SHP77 treated with DMSO at 0.1 percent for 48 hours (cell line): ENCODE measurements around the gene RPTOR.

Experiments used
- DNase-seq: peaks from one replicate; lab custom pipeline; 2025; lab: John Stamatoyannopoulos, UW

Gene RPTOR

DNA sequence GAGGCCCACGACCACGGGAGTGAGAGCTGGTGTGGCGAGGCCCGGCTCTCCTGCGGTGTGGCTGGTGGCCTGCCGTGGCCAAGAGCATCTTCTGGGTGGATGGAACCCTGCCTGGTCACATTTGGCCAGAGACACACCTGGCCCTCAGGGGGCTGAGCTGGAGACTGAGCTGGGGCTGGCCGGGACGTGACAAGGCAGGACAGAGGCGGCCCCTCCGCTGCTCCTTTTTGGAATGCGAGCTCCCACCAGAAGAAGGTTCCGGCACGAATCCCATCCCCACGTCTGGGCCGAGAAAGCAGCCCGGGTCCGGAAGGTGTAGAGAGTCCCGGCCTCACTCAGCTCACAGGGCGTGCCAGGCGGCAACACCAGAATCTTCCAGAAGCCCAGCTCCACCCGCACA, 421.0 kb downstream of the RPTOR start:
- DNase-seq, result no peak

DNA sequence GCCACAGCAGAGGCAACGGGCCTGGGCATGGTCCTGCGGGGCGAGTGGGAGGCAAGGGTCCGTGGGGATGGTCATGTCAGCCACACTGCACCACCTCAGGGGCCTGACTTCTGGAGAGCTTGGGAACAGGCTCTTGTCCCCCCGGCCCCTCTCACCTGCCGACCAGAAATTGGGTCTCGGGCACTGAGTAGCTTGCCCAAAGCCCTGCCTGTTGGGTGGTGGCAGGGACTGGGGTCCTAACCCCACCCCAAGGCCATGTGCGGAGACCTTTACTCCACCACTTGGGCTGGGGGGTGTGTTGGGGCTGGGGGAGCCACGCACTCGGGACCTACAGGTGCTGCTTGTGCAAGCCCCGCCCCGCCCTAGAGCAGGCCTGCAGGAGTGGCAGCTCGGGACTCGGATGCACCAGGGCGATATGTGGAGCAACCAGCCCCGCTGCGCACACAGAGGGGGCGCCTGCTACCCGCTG, 422.8 kb downstream of the RPTOR start:
- DNase-seq, result no peak

DNA sequence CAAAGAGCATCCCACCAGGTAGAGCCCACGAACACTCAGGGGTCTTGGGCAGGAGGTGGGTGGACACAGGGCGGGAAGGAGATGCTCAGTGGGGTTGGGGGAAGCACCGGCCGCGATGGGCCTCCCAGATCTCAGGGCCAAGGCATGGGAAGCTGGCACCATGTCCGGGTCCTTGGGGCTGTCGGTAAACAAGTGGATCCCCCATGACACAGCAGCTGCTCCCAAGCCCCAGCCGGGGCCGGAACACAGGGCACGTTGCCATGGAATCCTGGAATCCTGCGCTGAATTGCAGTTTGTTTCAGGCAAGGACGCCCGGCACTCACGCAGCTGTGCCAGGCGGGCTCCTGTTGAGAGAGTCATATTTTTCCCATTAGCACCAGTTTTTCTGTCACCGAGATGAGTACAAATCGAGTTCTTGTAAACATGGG, 424.0 kb downstream of the RPTOR start:
- DNase-seq, result peak; percentile 66

DNA sequence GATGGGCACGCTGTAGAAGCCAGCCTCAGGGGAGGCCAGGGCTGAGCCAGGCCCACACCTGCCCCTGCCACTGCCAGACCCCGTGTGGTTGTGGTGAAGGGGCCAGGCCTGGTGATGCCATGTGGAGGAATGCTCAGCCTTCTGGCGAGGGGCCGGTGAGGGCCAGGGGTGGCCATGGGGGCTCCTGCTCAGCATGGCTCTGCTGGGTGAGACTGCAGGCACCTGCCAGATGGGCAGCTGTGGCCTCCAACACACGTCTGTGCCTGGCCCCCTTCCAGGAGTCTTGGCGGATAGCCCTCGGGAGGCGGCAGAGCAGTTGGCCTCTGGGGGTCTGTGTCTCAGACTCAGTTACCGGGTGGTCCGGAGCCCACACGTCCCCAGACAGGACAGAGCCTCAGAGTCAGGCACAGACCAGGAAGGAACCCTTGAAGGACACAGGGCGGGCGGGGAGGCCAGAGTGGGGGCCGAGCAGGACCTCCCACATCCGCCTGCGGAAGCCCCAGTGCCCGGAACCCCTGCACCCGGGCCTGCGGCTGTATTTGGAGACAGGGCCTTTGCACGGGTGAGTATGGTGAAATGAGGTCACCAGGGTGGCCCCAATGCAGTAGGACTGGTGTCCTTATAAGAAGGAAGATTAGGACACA, 424.5 kb downstream of the RPTOR start:
- peak; percentile 44 for DNase-seq

DNA sequence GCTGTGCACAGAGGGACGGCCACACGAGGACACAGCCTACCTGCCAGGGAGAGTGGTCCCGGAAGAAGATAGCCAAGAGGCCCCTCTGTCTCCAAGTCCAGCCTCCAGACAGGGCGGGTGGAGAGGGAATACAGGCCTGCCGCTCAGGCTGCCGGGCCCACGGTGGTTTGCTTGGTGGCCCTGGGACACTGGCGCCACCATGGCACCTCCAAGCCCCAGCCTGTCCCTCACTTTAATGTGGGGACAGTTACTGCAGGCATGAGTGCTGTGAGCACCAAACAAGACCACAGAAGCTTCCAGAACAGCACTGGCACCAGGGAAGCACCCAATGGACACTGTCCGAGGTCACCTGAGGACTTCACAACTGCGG, 425.0 kb downstream of the RPTOR start:
- no peak for DNase-seq

DNA sequence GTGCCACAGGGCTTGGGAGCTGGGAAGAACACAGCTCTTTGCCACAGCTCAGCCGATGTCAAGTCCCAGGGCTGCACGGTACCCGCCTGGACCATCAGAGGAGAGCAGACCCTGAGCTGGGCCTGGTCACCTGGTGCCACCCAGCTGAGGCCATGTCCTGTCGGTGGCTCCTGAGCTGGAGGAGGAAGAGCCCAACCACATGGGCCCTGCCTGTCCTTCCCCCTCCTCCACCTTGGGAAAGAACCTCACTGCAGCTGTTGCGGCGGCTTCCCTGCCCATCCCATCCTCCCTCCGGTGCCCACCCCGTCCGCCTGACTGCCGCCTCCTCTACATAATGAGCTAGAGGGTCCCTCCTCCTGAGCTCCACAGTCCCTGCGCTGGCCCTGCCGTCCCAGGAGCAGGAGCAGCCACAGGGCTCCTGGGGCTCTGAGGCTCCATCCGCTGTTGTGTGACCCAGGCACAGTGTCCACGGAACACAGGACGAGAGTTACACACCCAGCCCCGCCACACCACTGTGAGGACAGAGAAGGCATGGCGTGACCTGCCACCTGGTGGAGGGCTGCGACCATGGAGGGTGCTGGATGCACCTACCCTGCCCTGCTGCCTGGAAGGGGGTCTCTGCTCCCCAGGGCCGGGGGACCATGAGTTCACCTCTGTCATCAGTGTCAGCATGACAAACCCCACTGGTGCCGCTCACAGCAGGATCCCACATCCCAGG, 425.6 kb downstream of the RPTOR start:
- DNase-seq, result no peak

DNA sequence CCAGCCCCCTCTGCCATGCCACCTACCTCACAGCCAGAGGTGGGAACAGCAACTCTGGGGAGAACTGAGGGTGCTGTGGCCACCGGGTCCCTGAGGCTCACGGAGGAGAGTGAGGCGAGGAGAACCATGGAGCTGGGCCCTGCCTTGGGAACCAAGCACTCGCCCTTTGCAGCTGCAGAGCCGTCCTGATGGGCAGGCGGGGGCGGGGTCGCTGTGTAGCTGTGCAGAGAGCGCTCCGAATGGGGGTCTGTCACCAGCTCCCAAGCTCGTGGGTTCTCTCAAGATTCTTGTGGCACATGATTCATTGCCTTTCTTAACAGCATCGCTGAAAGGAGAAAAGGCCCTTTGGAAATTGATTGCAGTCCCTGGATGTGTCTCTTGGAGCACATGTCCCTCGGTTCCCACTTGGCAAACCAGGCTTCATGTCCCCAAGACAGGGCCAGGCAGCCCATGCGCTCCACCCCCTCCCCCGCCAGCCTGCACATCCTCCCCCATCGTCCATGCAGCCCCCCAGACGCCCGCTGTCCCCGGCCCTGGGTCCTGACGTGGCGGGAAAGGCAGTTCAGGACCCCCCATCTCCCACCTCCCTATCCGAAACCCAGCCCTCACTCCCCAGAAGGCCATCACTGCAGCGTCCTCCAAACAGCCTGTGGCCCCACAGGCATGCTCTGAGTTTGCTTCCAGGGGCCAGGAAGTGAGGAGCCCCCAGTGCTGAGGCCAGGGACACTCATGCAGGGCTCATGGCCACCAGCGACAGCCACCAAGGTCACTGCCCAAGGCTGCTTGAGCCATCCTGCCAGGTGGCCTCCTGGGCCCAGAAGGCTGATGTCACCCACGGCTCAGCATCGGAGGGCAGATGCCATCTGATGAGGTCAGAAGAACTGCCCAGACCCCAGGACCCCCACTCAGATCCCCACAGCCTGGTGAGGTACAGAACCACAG, 426.4 kb downstream of the RPTOR start:
- DNase-seq, result no peak

DNA sequence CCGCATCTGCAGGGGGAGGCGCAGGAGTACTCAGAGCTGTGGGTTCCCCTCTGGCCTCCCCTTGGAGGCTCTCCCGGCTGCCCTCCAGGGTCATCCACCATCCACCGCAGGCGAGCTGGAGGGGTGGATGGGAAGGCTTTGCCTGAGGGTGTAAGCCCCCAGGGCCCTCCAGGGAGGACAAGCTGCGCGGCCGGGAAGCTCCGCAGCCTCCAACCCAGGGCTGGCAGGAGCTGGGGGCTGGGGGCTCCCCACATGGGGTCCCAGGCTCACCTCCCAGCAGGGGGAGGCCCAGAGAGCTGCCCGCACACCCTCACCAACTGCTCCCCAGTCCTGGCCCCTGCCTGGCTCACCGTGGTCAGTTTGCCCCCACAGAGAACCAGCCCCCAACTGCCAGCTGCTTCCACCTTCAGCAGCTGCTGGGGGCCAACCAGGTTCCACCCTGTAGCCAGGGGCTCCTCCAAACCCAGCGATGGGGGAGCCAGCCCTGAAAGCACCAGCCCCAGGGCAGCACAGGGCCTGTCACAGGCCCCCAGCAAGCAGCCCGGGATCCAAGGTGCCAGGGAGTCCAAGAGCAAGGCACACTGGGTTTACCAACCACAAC, 427.2 kb downstream of the RPTOR start:
- no peak for DNase-seq

DNA sequence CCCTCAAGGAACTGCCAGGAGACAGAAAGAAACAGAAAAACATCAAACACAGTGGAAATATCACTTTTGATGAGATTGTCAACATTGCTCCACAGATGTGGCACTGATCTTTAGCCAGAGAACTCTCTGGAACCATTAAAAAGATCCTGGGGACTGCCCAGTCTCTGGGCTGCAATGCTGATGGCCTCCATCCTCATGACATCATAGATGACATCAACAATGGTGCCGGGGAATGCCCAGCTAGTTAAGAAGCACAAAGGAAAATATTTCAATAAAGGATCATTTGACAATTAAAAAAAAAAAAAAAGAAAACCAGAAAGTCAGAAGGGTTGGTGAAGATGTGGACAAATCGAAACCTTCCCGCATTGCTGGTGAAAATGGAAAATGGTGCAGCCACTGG, 432.1 kb downstream of the RPTOR start:
- DNase-seq, result no peak

DNA sequence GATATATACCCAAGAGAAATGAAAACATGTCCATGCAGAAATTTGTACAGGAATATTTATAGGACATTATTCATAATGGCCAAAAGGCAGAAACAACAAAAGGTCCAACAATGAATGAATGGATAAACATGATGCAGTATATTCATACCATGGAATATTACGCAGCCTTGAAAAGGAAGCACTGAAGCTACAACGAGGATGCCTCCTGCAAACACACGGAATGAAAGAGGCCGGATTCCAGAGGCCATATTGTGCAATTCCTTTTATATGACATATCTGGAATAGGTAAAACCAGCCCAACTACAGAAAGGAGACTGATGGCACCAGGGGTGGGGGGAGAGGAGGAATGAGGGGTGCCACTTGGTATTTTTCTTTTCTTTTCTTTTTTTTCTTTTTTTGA, 432.5 kb downstream of the RPTOR start:
- DNase-seq, result no peak

DNA sequence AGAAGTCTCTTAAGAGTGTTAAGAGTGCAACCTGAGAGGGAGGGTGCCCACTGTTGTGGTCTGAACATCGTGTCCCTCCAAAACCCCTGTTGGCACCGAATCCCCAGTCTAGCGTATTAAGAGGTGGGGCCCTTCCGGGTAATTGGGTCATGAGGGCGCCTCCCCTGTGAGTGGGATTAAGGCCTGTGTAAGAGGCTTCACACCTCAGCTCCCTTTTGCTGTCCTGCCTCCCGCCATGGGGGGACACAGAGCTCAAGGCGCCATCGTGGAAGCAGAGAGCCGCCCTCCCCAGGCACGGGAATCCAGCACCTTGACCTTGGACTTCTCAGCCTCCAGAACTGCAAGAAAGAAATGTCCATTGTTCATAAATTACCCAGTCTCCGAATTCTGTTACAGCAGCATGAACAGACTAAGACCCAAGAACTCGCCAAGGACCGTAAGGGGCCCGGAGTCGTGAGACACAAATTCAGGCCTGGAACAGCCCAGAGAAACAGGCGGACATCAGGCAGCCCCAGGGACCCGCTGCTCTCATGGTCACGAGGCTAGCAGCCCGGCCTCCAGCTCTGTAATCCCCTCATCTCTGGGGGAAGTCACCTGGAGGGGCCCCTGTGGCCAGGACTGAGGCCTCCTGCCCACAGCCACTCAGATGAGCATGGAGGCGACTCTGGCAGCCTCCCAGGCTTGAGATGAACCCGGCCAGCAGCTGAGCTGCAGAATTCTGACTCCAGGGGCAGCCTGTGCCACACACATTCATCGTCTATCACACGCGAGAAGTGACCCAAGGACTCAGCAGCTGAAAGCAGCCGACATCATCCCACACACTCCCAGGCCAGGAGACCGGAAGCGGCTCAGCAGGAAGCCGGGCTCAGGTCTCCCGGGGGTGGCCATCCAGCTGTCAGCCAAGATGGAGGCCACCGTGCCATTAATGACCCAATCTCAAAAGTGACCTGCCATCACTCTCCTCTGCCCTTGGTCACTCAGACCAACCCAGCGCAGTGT, 434.2 kb downstream of the RPTOR start:
- no peak for DNase-seq

DNA sequence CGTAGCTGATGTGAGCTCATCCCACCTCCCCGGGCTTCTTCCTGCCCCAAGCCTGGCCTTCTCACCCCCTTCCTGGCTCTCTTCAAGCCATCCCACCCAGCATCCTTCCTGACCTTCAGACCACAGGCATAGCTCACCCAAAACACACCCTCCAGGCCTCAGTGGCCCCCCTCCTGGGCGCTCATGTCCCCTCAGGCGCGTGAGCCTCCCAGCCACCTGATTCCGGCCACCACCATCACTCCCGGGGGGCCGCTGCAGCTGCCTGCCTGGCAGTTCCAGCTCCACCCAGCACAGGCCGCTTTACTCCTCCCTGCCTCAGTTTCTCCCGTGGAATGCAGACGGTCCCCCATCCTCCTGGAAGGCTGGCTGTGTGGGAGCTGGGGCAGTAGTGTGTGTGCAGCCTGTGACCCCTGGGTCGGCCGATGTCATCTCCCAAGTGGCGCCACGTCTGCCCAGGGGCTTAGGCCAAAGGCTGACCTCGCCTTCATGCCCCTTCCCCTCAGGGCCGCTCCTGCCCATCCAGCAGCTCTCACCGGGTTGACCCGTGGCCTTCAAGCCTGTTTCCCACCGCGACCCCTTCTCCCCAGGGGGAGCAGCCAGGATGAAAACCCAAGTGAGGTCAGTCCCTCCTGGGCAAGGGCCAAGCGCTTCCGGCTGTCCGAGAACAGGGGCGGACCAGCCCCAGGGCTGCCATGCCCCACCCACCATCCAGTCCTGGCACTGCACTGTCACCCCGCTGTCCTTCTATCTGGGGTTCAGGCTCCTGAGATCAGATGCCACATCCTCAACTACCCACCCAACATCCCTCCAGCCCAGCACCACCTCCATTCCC, 435.1 kb downstream of the RPTOR start:
- DNase-seq, result no peak

DNA sequence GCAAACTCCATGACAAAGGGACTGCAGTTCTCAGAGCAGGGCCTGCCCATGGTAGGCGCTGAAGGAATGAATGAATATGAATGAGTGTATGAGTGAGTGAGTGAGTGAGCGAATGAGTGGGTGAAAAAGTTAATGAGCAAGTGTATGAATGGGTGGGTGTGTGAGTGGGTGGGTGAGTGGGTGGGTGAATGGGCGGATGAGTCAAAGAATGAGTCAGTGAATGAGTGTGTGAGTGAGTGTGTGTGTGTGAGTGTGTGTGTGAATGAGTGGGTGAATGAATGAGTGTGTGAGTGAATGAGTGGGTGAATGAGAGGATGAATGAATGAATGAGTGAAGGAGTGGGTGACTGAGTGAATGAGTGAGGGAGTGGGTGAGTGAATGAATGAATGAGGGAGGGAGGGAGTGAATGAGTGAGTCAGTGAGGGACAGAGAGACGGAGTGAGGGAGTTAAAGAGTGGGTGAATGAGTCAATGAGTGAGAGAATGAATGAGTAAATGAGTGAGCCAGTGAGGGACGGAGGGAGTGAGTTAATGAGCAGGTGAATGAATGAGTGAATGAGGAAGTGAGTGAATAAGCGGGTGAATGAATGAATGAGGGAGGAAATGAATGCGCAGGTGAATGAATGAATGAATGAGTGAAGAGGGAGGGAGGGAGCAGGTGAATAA, 435.9 kb downstream of the RPTOR start:
- no peak for DNase-seq

DNA sequence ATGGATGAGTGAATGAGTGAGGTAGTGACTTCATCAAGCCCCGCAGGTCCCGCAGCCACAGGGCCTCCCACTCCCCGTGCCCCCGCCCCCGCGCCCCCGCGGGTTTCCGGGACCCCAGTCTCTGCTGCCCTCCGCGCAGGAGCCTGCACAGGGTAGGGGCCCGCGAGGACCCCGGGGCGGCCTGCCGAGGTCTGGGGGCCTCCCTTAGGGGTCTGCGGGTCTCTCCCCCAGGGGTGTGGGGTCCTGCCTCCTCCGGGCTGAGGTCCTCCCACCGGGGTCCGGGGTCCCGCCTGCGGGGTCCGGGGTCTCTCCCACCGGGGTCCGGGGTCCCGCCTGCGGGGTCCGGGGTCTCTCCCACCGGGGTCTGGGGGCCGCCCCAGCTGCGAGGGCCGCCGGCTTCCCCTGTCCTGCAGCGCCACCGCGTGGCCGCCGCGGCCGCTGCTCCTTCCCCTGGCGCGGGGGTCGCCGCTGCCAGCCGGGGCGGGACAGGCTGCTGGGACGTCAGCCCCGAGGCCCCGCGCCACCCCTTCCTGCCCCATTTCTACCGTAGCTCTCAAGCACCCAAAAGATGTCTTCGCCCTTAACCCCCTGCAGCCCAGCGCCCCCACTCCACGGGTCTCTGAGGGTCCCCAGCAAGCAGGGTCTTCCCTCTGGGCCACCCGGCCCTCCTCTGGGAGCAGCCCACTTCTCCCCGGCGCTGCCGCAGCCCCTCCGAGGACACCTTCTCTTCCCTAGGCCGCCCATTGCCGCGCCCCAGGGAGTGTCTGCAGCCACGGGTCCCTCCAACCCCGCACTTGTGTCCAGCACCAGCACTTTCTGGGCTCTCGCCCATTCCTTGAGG, 436.6 kb downstream of the RPTOR start:
- DNase-seq, result no peak

DNA sequence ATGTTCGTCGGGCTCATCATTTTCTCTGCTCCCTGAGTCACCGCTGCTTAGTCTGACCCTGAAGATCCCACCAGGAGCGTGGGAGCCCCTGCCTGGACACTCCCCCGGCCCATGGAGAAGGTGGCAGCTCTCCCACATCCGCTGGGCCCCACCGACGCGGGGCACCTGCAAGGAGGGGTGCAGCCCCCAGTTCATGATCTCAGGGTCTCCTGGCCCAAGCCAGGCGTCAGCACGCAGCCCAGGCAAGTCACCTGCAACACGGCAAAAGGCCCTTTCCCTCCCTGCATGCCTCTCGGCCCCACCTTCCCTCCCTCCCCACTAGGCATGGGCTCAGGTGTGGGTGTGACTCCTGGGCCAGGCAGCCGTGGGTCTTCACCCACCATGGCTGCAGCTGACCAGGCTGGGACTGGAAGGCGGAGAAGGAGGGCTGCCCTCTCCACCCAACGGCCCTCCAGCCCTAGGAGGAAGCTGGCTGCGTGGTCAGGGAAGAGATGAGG, 437.3 kb downstream of the RPTOR start:
- no peak for DNase-seq

DNA sequence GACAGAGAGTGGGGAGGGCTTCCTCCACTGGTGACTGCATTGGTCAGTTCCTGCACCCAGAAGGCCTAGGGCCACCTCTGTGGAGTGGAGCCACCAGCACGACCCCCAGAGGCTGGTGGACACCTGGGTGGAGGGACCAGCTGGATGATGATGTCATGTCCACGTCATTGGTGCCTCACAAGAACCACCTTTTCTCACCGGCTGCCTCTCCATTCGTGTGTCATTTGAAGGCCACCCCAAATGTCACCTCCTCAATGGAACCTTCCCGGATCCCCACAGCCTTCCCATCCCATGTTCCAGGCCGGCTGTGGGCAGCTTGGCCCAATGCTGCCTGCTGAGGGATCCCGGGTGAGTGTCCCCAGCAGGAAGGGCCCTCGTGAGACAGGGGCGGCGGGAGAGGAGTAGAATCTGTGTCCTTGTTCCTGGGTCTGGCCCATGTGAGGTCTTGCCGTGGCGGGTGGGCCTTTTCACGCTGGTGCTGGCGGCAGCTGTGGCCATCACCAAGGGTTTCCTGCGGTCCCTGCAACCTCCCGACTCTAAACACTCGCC, 437.9 kb downstream of the RPTOR start:
- no peak for DNase-seq

DNA sequence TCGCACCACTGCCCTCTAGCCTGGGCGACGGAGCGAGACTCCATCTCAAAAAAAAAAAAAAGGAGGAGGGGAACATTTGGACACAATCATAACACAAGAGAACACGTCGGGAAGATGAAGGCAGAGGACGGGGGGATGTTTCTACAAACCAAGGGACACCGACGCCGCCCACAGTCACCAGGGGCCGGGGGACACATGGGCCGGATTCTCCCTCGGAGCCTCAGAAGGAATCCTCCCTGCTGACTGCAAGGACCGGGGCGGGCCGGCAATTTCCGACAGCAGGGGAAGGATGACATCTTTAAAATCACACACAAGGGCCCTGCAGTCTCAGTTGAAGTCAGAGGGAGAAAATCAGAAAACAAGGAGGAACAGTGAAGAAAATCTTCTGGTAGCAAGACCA, 438.9 kb downstream of the RPTOR start:
- no peak for DNase-seq

DNA sequence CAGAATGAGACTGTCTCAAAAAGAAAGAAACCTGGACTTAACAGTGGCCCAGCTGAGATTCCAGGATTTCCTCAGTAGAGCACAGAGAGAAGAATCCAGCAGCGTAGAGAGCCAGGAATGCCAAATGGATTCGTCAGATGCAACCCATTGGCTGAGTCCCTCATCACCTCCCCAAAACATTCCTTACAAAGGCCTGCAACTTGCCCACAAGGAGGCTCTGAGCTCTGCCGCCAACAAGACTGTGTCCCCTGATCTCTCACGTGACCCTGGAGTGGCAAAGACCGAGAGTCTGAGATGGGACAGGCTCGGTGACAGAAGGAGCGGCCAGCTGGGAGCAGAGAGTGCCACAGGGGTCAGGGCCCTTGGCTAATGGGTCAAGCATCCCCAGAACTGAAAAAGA, 440.1 kb downstream of the RPTOR start:
- no peak for DNase-seq
